Measurements from ENCODE around the gene LRRC45.
A peak's percentile ranks its signal among the peaks of the same experiment; 100 is the strongest.

Gene LRRC45

DNA sequence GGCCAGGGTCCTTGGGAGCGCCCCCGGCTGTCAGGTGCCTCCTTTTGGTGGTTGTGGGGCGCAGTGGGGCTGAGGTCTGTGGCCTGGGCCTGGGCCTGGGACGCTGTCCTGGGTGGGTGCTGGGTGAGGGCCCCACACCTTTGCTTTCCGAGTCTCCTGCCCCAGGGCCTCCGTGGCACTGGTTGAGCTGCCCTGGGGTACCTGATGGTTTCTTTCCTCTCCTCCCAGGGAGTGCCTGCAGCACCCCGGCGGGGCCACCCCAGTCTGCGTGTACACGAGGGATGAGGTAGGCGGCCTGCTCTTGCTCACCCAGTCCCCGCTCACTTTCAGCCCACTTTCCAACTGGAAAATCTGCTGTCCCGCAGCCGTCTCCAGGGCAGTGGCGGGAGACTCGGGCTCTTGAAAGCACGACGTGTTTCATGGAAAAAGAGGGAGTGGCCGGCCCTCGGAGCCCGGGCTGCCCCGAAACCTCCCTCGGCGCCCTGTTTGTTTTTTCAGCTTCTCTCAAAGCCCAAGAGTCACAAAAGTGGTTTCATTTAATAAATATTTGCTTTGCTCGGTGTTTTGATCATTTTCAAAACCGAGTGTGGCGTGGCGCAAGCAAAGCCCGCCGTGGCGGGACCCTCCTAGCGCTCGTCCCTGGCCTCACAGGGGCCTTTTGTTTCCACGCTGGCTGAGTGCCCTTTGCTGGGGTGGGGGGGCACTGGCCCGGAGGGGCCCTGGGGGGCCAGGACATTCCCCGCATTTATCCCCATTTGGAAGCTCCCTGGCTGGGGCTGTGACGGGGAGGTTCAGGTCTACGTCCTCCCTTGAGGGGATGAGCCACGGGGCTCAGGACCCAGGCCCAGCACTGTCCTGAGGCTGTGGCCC, 28.3 kb upstream of the LRRC45 start:
- no peak for DNase-seq

DNA sequence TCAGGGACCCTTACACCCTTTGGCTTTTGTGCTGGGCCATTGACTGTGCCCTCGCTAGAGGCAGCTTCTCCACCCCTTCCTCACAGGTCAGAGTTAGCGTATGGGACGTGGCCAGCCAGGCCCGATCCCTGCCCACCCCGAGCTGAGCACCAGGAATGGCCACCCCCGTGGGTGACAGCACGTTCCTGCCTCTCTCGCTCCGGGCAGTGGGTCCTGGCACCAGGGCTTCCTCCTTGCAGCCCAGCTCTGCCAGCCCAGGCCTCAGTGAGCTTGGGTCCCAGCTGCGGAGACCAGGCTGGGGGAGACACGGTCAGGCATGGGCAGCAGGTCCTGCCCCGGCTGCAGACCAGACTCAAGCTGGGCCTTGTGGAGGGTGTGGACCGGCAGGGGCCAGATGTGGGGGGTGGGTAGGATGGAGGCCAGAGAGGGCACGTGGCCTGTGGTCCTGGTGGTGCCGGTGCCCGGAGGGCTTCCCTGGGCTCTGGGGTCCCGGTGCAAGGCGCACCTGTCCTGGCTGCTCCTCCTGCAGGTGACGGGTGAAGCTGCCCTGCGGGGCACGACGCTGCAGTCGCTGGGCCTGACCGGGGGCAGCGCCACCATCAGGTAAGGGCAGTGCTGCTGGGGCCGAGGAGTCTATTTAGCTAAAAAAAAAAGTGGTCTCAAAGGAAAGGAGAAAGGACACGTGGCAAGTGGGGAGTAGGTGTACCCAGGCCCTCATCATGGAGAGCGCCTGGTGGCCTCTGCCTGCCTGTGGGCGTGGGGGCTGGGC, 27.5 kb upstream of the LRRC45 start:
- DNase-seq = no peak

DNA sequence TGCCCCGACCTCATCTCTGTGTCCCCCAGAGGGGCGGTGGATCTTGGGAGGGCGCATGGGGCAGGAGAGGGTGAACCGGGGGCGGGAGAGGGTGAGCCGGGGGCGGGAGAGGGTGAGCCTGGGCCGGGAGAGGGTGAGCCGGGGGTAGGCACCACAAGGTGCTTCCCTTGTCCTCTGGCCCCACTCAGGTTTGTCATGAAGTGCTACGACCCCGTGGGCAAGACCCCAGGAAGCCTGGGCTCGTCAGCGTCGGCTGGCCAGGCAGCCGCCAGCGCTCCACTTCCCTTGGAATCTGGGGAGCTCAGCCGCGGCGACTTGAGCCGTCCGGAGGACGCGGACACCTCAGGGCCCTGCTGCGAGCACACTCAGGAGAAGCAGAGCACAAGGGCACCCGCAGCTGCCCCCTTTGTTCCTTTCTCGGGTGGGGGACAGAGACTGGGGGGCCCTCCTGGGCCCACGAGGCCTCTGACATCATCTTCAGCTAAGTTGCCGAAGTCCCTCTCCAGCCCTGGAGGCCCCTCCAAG, 26.8 kb upstream of the LRRC45 start:
- no peak for DNase-seq

DNA sequence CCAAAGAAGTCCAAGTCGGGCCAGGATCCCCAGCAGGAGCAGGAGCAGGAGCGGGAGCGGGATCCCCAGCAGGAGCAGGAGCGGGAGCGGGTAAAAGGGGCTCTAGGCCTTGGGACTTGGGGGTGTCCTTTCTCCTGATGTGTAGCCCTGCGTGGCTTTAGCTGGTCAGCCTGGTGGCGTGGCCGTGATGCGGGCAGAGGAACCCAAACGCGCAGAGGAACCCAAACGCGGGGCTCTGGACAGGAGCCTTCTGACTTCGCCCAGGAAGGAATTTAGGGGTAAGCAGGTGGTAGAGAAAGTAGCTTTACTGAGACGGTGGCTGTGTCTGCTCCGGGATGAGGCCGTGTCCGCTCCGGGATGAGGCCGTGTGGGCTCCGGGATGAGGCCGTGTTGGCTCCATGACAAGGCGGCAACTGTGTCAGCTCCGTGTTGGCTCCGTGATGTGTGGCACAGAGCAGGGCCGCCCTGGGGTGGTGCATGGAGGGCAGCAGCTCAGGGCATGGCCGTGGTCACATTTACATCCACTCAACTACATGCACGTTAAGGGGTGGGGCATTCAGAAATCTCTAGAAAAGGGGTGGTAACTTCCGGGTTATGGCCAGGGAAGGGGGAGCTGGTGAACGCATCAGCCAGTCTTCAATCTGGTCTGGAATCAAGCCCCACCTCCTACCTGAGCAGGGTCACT, 26.2 kb upstream of the LRRC45 start:
- DNase-seq = no peak

DNA sequence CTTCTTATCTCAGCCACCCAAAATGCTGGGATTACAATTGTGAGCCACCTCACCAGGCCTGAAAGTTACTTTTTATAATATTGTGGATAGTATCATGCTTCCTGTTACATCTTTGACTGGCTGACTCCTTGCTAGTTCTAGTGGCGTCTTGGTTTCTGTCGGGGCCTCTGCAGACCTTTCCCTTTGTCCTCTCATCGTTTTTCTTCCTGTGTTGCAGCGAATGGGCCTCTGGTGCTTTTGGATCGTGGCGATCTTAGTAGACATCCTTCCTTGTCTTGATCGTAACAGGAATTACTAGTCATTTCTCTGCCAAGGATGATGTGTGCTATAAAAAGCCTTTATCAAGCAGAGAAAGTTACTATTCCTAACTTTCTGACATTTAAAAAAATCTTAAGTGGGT, 24.9 kb upstream of the LRRC45 start:
- DNase-seq = no peak

DNA sequence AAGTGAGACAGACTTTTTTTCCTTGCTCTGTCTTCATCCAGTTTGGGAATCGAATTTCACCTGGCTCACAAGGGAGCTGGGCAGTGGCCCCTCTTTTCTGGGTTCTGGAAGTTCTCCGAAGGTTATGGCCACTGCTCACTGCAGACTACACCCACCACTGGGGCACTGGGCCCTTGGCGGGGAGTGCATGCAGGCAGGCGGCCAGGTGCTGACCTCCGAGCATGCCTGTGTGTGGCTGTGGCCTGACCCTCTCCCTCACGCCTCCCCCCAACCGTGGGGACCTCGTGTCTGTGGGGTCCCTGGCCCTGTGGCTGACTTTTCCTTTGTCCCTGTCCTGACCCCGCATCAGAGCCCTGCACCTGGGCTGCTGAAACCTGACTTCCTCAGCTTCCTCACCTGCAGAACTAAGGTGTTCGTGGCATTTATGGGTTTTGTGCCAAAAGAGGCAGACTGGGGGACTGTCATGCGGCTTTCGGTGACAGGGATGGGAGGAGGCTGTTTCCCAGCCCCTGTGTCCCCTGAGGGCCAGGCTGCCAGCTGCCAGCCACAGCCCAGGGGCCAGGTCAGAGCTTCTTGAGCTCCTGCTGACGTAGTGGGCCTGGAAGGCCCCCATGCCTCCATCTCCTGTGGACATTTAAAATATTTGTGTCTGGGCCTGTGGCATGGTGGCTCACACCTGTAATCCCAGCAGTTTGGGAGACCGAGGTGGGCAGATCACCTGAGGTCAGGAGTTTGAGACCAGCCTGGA, 24.2 kb upstream of the LRRC45 start:
- DNase-seq = no peak

DNA sequence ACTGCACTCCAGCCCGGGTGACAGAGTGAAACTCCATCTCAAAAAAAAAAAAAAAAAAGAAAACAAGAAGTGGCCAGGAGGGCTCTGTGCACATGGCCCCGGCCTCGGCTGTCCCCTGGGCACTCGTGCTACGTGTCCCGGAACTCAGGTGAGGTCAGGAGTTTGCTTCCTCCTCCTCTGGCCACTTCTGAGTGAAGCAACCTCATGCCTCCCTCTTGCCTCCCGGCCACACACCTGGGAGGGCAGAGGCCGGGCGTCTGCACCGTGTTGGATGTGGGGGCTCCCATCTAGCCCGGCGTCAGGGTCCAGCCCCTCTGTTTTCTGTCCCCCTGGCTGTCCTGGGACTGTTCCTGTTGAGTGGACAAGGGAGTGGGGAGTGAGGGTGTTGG, 23.5 kb upstream of the LRRC45 start:
- no peak for DNase-seq

DNA sequence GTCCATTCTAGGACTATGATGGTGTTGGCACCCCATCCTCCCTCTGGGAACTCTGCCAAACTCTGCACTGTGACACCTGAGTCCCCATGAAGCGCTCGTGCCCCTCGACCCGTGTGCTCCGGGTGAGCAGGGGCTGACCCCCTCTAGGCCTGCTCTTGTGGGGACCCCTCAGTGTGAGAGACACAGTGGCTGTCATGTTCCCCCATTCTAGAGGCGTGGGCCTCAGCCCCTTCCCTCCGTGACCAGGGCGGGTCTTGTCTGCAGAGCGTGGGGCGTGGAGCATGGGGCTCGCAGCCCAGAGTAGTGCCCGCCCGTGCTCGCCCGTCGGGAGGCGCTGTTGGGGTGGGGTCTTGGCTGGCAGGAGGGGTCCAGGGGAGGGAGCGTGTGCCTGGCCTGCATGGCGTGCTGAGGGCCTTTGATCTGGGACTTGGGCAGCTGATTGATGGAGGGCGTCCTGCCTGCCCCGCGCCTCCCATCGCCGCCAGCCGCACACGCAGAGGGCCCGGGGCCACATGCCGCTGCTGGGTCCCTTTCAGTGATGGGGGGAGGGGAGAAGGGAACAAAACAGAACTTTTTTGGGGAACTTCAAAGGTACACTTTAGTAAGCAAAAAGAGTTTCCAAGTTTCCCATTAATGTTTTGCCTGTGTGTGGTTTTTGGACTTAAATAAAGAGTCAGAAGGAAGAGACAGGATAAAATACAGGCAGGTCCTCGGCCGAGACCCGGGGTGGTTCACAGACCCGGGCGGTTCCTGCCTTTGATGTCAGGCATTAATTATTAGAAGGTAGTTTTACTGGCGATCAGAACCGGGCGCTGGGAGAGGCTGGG, 22.9 kb upstream of the LRRC45 start:
- DNase-seq = no peak

DNA sequence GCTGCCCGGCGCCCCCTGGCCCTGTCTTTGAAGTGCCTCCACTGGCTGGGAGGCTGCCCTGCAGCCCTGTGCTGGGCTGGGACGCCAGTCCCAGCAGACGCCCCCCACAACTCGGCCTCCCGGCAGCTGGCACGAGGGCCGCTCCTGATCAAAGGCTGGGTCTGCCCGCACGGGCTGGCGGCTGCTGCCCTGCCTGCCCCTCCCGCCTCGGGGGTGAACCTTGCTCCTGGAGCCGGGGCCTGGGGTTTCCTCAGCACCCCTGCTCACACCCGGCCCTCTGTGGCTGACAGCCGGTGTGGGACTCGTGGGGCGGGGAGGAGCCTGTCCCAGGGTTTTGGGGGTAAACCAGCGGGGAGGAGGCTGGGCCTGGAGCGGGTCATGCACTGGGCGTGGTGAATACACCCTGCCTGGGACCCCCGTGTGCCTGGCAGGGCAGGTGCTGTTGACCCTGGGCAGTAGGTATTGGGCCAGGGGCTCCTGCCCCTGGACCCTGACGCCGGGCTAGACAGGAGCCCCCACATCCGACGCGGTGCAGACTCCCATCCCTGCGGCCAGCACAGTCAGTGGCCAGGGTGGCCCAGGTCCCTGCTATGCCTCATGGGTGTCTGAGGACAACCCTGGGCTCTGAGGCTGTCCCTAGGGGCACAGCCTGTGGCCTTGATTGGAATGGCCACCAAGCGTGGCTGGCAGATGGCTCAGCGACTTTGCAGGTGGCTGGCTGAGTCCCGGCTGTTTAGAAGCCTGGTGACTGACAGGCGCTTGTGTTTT, 22.1 kb upstream of the LRRC45 start:
- no peak for DNase-seq

DNA sequence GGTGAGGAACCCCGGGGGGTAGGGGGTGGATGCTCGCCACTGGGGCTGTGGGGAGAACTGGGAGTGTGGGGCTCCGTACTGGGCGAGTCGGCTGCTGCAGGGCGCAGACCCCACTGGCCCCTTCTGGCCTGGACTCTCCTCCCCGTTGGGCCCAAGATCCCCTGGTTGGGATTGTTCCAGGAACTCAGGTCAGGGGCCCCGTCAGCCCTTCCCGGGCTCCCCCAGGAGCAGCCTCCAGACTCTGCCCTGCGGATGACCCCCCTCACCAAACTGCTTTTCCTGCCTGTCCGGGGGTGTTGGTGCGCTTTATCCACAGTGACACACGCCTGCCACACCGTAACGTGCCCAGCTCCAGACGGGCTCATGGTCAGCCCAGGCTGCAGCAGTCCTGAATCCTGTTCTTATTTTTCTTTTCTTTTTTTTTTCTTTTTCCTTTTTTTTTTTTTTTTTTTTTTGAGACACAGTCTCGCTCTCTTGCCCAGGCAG, 21.5 kb upstream of the LRRC45 start:
- no peak for DNase-seq

DNA sequence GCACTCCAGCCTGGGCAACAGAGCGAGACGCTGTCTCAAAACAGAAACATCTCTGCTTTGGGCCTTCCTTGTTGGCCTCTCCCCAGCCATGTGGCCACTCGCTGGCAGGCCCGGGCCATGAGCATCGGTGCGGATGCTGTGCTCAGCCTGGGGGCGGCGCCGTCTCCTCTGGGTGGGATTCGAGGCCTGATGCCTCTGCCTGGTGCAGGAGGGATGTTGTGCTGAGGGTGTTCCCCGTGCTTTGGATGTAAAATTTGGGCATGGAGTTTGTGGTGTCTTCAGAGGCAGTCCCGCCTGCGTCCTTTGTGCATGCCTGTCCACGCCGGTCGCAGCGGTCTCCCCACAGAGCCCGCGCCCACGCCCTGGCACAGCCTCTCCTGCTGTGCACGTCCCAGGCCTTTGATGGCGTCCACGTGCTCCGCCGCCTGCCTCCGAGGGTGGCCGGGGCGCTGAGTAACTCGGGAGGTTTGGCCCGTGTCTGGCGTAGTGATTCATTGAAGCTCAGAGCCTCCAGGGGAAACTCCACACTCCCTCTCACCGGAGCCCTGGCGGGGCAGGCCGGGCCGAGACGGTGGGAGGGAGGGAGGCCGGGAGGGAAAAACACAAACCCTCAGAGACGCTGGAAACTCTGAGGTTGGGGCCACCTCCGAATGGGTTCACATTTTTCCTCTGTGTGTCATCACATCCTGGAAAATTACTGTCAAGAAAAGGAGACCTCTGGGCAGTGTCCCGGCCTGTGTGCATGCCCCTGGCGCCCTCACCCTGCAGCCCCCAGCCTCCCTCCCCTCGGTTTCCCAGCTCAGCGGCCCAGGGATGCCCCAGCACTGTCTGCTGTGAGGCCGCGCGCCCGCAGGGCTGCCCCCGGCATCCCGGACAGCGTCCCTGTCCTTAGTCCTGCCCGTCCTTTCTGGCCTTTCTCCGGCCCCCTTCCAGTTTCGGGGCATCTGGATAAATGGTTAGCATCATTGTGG, 19.4 kb upstream of the LRRC45 start:
- peak in 1 of 2 experiments; percentile 32 for DNase-seq

DNA sequence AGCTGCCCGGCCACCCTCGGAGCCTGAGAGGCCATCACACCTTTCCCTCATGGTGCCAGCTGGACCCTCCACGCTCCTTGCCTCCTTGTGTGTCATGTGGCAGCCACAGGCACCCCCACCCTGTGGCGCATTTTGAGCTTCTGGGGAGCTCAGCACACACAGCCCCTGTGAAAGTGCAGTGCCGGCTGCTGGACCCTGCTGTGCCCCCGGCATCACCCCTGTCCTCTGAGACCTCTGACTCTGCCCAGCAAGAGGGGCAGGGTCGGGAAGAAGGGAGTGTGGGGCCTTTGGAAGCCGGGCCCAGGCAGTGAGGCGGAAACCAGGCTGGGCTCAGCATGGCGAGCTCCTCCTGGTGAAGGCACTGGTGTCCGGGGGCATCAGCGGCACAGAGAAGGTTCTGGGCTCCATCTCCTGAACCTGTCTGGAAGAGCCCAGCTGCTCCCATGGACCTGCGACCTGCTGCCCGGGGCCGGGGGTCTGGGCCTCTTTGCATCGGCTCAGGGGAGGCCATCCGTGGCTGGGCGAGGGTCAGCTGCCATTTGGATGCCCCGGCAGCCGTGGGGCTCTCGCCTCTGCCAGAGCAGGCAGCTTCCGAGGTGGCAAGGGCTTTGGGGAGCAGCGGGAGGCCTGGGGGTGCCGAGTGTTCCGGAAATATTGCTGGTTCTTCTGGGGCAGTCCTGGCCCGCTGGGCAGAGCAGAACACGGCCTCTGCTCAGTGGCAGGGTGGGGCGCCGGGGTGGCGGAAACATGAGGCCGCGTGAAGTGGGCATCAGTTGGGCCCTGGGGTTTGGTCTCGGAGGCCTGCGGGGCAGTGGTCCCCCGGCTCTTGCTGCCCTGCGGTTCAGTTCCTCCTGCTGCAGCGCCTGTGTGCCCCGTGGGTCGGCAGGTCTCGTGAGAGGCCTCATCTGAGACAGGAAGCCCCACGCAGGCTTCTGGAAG, 18.3 kb upstream of the LRRC45 start:
- no peak for DNase-seq

DNA sequence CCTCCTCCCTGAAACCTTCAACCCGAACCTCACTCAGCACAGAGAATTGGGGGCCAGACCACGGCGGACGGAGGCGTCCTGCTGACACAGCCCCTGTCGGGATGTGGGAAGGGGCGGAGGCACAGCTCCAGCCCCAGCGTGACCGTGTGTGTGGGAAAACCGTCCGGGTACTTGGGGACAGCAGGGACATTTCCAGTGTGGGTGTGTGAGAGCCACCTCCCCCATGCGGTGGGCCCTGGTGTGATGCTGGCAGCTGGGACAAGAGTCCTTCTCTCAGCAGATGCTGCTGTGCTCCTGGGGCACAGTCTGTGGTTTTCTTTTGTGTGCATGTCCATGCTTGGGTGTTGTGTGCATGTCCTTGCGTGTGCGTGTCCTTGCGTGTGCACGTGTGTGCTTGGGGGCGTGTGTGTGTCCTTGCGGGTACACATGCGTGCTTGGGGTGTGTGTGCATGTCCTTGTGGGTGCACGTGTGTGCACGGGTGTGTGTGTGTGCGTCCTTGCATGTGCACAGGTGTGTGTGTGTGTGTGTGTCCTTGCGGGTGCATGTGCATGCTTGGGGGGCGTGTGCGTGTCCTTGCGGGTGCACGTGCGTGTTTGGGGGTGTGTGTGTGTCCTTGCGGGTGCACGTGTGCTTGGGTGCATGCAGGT, 17.3 kb upstream of the LRRC45 start:
- no peak for DNase-seq

DNA sequence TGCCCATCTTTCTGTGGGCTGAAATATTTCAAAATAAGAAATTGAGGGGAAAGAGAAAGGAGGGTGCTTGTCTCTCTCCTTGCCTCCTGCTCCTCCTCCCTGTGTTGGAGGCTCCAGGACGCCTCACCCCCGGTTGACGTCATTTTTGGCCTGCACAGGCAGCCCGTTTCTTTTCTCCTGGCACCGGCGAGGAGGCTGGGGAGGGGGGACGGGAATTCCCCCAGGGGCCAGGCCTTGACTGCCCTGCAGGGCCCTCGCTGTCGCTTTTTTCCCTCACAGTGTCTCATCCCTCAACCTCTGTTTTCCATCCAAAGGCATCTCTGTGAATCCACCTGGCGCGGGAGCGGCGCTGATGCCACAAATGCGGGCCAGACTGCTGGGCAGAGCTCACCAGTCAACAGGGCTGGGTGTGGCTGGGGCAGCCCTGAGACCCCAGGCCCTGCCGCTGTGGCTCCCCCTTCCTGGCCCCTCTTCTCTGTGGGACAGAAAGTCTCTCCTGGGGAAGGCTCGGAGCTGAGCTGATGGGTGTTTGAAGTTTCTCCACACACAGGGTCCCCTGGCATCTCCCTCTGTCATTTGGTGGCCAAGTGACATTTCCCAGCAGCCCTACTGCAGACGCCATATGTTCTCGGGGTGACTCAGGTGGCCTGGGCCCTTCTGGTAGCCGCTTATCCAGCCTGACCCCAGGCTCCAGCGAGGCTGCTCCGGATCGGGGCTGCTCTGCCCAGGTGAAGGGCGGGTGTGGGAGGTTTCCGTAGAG, 16.5 kb upstream of the LRRC45 start:
- no peak for DNase-seq

DNA sequence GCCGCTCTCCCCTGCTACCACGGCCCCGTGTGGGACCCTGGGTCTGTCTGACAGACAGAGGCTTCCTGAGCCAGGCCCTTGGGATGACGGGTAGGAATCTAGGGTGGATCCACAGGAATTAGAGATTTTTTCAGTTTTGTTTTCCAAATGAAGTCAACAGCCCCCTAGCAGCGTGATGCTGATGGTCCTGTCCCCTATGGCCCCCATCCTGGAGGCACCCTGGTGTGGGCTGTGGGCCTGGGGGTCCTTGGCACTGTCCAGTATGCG, 15.9 kb upstream of the LRRC45 start:
- DNase-seq = no peak

DNA sequence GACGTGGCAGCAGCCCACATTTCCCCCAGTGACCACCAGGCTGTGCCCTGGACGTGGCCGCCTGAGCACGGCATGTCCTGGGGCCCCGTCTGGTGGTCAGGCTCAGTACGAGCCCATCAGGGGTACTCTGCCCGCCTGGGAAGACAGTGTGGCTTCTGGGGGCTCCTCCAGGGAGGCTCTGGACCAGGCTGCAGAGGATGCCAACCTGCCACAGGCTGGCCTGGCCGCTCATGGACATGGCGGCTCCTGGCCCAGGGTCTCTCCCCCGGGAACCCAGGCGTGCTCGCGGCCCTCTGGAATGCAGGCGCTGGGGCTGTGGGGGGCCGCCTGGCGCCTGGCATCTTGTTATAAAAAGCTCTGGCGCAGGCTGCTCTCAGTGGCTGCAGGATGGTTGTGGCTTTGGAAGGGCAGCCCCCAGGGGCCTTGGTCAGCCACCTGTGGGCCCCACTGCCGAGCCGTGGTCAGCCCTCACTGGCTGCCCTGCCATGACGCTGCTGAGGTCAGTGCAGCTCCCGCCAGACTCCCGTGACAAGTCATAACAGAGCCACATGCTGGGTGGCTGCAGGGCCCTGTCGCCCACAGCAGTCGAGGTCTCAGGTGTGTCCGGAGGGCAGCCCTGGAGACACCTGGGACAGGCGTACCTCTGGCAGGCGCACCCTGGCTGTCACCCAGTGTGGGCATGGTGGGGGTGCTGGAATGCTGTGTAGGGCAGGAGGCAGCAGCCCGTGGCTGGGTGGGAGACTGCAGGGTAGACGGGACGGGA, 15.4 kb upstream of the LRRC45 start:
- no peak for DNase-seq
